ENCODE measurements around the gene HMGN1.

Gene HMGN1

GRCh38 chr21:39366563-39366962 lies 17.7 kb upstream of the HMGN1 start:
- no peak for DNase-seq (ENCODE audit: low read depth)
- no peak overlapping the region for H3K4me3 ChIP-seq (ENCODE audit: low read length)
- no peak for TF ChIP-seq CTCF (IDR thresholded peaks at IDR 0.05; ENCODE audit: insufficient read depth, low read depth, low read length, missing control alignments)

- no peak overlapping the region for H3K4me3 ChIP-seq (ENCODE audit: low read length)
- no peak for TF ChIP-seq CTCF (IDR thresholded peaks at IDR 0.05; ENCODE audit: insufficient read depth, low read depth, low read length, missing control alignments)
- DNase-seq (ENCODE audit: low read depth) = no peak
Measured at GRCh38 chr21:39364949-39365348, 16.1 kb upstream of the HMGN1 start.

- no peak for DNase-seq (ENCODE audit: low read depth)
- TF ChIP-seq CTCF (IDR thresholded peaks at IDR 0.05; ENCODE audit: insufficient read depth, low read depth, low read length, missing control alignments) = no peak
- H3K4me3 ChIP-seq (ENCODE audit: low read length) = no peak overlapping the region
Measured at GRCh38 chr21:39363607-39364555, 15.0 kb upstream of the HMGN1 start.

DNA sequence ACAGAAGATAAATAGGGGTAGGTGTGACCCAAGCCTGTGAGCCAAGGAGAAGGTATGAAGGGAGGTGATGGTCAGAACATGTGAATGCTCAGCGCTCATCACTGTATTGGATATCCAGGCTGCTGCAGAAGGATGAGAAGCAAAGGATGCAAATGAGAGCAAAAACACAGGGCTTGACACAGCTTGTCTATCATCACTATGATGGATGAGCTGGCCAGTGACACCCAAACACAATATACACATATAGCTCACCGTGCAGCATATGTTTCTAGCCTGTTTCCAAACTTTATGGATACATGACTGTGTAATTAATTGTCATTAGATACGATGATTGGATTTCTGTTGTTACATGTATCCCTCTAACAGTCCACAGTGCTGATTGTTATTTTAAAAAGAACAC lies 13.8 kb upstream of the HMGN1 start:
- DNase-seq (ENCODE audit: low read depth) = no peak
- no peak overlapping the region for H3K4me3 ChIP-seq (ENCODE audit: low read length)
- TF ChIP-seq CTCF (IDR thresholded peaks at IDR 0.05; ENCODE audit: insufficient read depth, low read depth, low read length, missing control alignments) = no peak

DNA sequence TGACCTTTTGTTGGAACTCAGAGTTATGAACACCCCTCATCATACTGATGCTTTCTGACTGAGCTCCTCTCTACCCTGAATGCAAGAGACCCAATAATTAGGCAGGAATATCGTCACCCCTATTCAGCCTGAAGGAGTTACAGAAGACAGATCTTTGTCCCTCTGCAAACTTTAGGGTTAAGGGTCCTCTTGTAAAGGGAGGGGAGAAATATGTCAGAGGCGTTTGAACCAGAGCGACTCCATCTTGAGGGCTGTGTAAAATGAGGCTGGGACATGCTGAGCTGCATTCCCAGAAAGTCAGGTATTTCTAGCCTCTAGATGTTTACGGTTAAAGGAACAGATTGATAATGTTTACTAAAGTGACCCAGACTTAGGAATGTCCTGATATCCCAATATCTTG lies 10.5 kb upstream of the HMGN1 start:
- no peak for DNase-seq (ENCODE audit: low read depth)
- H3K4me3 ChIP-seq (ENCODE audit: low read length) = no peak overlapping the region
- no peak for TF ChIP-seq CTCF (IDR thresholded peaks at IDR 0.05; ENCODE audit: insufficient read depth, low read depth, low read length, missing control alignments)

DNA sequence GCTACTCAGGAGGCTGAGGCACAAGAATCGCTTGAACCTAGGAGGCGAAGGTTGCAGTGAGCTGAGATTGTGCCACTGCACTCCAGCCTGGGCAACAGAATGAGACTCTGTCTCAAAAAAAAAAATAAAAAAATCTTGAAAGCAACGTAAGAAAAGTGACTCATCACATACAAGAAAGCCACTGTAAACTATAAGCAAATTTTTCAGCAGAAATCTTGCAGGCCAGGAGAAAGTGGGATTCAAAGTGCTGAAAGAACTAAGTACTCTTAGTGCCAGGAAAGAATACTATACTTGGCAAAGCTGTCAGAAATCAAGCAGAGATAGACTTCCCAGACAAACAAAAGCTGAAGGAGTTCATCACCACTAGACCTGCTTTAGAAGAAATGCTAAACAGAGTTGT lies 4.4 kb upstream of the HMGN1 start:
- TF ChIP-seq CTCF (IDR thresholded peaks at IDR 0.05; ENCODE audit: insufficient read depth, low read depth, low read length, missing control alignments) = no peak
- no peak for DNase-seq (ENCODE audit: low read depth)
- no peak overlapping the region for H3K4me3 ChIP-seq (ENCODE audit: low read length)

All from epithelial cell of esophagus (primary cell).